ENCODE results near the gene IKBKG.

GRCh38 chrX:154502098-154502497 lies 45.3 kb upstream of the IKBKG start:
- TF ChIP-seq POLR2AphosphoS5 (IDR thresholded peaks at IDR 0.05; ENCODE audit: low read depth, low read length), result no peak
- no peak for TF ChIP-seq CTCF (IDR thresholded peaks at IDR 0.05)
- TF ChIP-seq MXI1 (IDR thresholded peaks at IDR 0.05; ENCODE audit: low read depth, low read length), result no peak
- no peak for TF ChIP-seq EZH2phosphoT487 (IDR thresholded peaks at IDR 0.05; ENCODE audit: borderline replicate concordance, low read depth)
- TF ChIP-seq ELF1 (IDR thresholded peaks at IDR 0.05), result no peak
- TF ChIP-seq YY1 (IDR thresholded peaks at IDR 0.05; ENCODE audit: low read depth), result no peak
- no peak for TF ChIP-seq MAX (IDR thresholded peaks at IDR 0.05; ENCODE audit: low read depth)
- no peak for TF ChIP-seq USF2 (IDR thresholded peaks at IDR 0.05; ENCODE audit: borderline replicate concordance, low read depth, low read length)
- no peak for TF ChIP-seq TAF1 (IDR thresholded peaks at IDR 0.05; ENCODE audit: borderline replicate concordance, low read depth, low read length)

Measured in SK-N-SH (cell line).